ENCODE results near the gene HLF. TPM values are rescaled to one million over a fixed set of nuclear protein-coding genes. Genes with fewer than 3 reads are reported as not detected.

The HLF gene
- total RNA-seq, 2 donors from 2014 or later = 26.5 to 34.9 TPM

DNA sequence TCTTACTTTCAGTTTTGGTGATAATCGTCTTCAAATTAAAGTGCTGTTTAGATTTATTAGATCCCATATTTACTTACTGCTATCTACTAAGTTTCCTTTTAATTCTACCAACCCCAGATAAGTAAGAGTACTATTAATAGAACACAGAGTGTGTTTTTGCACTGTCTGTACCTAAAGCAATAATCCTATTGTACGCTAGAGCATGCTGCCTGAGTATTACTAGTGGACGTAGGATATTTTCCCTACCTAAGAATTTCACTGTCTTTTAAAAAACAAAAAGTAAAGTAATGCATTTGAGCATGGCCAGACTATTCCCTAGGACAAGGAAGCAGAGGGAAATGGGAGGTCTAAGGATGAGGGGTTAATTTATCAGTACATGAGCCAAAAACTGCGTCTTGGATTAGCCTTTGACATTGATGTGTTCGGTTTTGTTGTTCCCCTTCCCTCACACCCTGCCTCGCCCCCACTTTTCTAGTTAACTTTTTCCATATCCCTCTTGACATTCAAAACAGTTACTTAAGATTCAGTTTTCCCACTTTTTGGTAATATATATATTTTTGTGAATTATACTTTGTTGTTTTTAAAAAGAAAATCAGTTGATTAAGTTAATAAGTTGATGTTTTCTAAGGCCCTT, 56.8 kb downstream of the HLF start:
- Histone ChIP-seq H3K4me3 (no peak overlapping the region), H3K9me3 (no peaks in the 10 kb centered on the region), H3K4me1 (replicated peaks) (no peaks in the 10 kb centered on the region), H3K27me3 (replicated peaks; ENCODE audit: insufficient read depth) (no peaks in the 10 kb centered on the region), H3K27ac (peak overlapping the region; percentile 36 to 56), H3K36me3 (no peaks in the 10 kb centered on the region)
- intact Hi-C loops (cut with DNase I) = no loop called here
- DNase-seq (ENCODE audit: low spot score) = no peak
- no peak for TF ChIP-seq POLR2AphosphoS5 (IDR thresholded peaks at IDR 0.05)
- TF ChIP-seq POLR2A (IDR thresholded peaks at IDR 0.05) = no peak
- TF ChIP-seq, protein P1, sequence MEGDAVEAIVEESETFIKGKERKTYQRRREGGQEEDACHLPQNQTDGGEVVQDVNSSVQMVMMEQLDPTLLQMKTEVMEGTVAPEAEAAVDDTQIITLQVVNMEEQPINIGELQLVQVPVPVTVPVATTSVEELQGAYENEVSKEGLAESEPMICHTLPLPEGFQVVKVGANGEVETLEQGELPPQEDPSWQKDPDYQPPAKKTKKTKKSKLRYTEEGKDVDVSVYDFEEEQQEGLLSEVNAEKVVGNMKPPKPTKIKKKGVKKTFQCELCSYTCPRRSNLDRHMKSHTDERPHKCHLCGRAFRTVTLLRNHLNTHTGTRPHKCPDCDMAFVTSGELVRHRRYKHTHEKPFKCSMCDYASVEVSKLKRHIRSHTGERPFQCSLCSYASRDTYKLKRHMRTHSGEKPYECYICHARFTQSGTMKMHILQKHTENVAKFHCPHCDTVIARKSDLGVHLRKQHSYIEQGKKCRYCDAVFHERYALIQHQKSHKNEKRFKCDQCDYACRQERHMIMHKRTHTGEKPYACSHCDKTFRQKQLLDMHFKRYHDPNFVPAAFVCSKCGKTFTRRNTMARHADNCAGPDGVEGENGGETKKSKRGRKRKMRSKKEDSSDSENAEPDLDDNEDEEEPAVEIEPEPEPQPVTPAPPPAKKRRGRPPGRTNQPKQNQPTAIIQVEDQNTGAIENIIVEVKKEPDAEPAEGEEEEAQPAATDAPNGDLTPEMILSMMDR (IDR thresholded peaks at IDR 0.05) = no peak
- 41% methylated on average over 6 of the region's 6 CpGs for WGBS

DNA sequence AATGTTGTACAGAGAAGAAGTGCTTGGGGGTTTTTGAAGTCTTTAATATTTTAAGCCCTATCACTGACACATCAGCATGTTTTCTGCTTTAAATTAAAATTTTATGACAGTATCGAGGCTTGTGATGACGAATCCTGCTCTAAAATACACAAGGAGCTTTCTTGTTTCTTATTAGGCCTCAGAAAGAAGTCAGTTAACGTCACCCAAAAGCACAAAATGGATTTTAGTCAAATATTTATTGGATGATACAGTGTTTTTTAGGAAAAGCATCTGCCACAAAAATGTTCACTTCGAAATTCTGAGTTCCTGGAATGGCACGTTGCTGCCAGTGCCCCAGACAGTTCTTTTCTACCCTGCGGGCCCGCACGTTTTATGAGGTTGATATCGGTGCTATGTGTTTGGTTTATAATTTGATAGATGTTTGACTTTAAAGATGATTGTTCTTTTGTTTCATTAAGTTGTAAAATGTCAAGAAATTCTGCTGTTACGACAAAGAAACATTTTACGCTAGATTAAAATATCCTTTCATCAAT, 57.8 kb downstream of the HLF start:
- no peak overlapping the region for H3K4me3 ChIP-seq
- TF ChIP-seq, protein P1 (IDR thresholded peaks at IDR 0.05) = no peak
- TF ChIP-seq POLR2AphosphoS5 (IDR thresholded peaks at IDR 0.05) = no peak
- no peaks in the 10 kb centered on the region for H3K4me1 ChIP-seq (replicated peaks)
- intact Hi-C loops (cut with DNase I) = no loop called here
- no peak for DNase-seq (ENCODE audit: low spot score)
- H3K27me3 ChIP-seq (replicated peaks; ENCODE audit: insufficient read depth) = no peaks in the 10 kb centered on the region
- H3K27ac ChIP-seq = no peak overlapping the region
- no peaks in the 10 kb centered on the region for H3K36me3 ChIP-seq
- no peaks in the 10 kb centered on the region for H3K9me3 ChIP-seq
- 38% methylated on average over 11 of the region's 11 CpGs for WGBS

DNA sequence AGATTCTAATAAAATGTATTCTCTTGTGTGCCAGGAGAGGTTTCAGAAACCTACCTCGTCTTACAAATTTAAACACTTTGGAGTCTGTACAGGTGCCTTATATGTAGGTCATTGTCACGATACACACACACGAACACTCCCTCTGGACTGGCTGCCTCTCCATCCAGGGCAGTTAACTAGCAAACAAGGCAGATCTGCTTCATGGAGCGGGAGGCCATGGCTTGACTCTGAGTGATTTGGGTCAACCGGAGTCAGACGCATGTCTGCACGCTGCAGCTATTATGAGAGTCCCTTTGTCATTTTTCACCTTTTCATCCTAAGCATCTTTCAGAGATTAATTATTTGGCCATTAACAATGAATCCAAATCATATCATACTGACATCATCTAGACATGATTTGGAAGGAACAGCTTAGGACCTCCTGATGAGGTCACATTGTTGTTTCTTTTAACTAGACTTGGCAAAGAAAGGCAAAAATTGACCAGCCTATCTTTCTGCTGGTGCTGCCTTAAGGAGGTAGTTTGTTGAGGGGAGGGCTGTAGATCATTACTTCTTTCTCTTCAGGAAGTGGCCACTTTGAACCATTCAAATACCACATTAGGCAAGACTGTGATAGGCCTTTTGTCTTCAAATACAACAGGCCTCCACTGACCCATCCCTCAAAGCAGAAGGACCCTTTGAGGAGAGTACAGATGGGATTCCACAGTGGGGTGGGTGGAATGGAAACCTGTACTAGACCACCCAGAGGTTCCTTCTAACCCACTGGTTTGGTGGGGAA, 58.9 kb downstream of the HLF start:
- TF ChIP-seq, protein P1 (IDR thresholded peaks at IDR 0.05) = no peak
- TF ChIP-seq POLR2AphosphoS5 (IDR thresholded peaks at IDR 0.05) (no peak), POLR2A (IDR thresholded peaks at IDR 0.05) (no peak)
- Histone ChIP-seq H3K9me3 (no peaks in the 10 kb centered on the region), H3K4me3 (no peak overlapping the region), H3K27ac (no peak overlapping the region), H3K4me1 (replicated peaks) (no peaks in the 10 kb centered on the region), H3K36me3 (no peaks in the 10 kb centered on the region), H3K27me3 (replicated peaks; ENCODE audit: insufficient read depth) (no peaks in the 10 kb centered on the region)
- no peak for DNase-seq (ENCODE audit: low spot score)
- intact Hi-C loops (cut with DNase I) = no loop called here
- WGBS = 93% methylated on average over 7 of the region's 7 CpGs

DNA sequence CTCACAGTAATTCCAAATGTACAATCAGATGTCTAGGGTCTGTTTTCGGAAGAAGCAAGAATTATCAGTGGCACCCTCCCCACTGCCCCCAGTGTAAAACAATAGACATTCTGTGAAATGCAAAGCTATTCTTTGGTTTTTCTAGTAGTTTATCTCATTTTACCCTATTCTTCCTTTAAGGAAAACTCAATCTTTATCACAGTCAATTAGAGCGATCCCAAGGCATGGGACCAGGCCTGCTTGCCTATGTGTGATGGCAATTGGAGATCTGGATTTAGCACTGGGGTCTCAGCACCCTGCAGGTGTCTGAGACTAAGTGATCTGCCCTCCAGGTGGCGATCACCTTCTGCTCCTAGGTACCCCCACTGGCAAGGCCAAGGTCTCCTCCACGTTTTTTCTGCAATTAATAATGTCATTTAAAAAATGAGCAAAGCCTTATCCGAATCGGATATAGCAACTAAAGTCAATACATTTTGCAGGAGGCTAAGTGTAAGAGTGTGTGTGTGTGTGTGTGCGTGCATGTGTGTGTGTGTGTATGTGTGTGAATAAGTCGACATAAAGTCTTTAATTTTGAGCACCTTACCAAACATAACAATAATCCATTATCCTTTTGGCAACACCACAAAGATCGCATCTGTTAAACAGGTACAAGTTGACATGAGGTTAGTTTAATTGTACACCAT, 59.7 kb downstream of the HLF start:
- intact Hi-C loops (cut with DNase I) = no loop called here
- TF ChIP-seq, protein P1 (IDR thresholded peaks at IDR 0.05) = no peak
- TF ChIP-seq POLR2A (IDR thresholded peaks at IDR 0.05) = no peak
- TF ChIP-seq POLR2AphosphoS5 (IDR thresholded peaks at IDR 0.05) = no peak
- 83% methylated on average over 9 of the region's 9 CpGs for WGBS

More for the DNA sequence above, 59.7 kb downstream of the HLF start:
- no peak for DNase-seq (ENCODE audit: low spot score)
- Histone ChIP-seq H3K4me1 (replicated peaks) (no peaks in the 10 kb centered on the region), H3K36me3 (no peaks in the 10 kb centered on the region), H3K27ac (no peak overlapping the region), H3K27me3 (replicated peaks; ENCODE audit: insufficient read depth) (no peaks in the 10 kb centered on the region), H3K4me3 (no peak overlapping the region), H3K9me3 (no peaks in the 10 kb centered on the region)
